GM12878 (cell line): Measurements from ENCODE around the gene SKIDA1.

Experiments used
- BMI1 ChIP-seq: fragments of 450-650 bp; IDR thresholded peaks from 2 replicates; pipeline ENCODE4 v1.6.1; 2016; ENCODE audit warnings: mild to moderate bottlenecking, moderate library complexity, borderline replicate concordance
- CREB1 ChIP-seq: IDR thresholded peaks from 2 replicates; pipeline ENCODE4 v1.6.1; 2012; ENCODE audit warnings: low read depth, mild to moderate bottlenecking, inconsistent platforms
- CTCF ChIP-seq, 3 experiments: IDR thresholded peaks in 2 of 3; conservative IDR thresholded peaks in 1 of 3; 2 replicates each; pipeline ENCODE4 v1.5.1; 2011; ENCODE audit warnings: low read depth in 3 of 3, low read length in 3 of 3, mild to moderate bottlenecking in 3 of 3, control low read depth in 2 of 3, moderate library complexity in 2 of 3, inconsistent platforms in 1 of 3, mixed read lengths in 1 of 3; ENCODE audit not compliant: control insufficient read depth in 2 of 3, insufficient read depth in 1 of 3; ENCODE audit errors: extremely low read depth in 1 of 3
- ELK1 ChIP-seq: IDR thresholded peaks from 2 replicates; pipeline ENCODE4 v1.6.1; 2012; ENCODE audit warnings: low read depth, low read length, improper control_type of control experiment
- PBX3 ChIP-seq: IDR thresholded peaks from 2 replicates; pipeline ENCODE4 v1.6.1; 2011; ENCODE audit warnings: mild to moderate bottlenecking, low read depth, low read length, moderate library complexity; ENCODE audit not compliant: insufficient replicate concordance
- POLR2A ChIP-seq: IDR thresholded peaks from 2 replicates; pipeline ENCODE4 v1.6.1; 2011; ENCODE audit warnings: low read depth, mild to moderate bottlenecking, low read length
- POLR2AphosphoS5 ChIP-seq: IDR thresholded peaks from 2 replicates; pipeline ENCODE4 v1.6.1; 2011; ENCODE audit warnings: mild to moderate bottlenecking, low read length, inconsistent platforms
- REST ChIP-seq: IDR thresholded peaks from 2 replicates; pipeline ENCODE4 v1.6.1; 2012; ENCODE audit warnings: mild to moderate bottlenecking, low read depth, low read length
- ZZZ3 ChIP-seq: IDR thresholded peaks from 2 replicates; pipeline ENCODE4 v1.6.1; 2011; ENCODE audit warnings: low read depth; ENCODE audit not compliant: control insufficient read depth, insufficient read length

GRCh38 chr10:21522631-21523406 lies 2.7 kb downstream of the SKIDA1 start:
- no peak for TF ChIP-seq POLR2A
- TF ChIP-seq POLR2AphosphoS5, result no peak
- no peak for TF ChIP-seq ELK1
- no peak for TF ChIP-seq CTCF (IDR thresholded peaks at IDR 0.05 in 2 of 3, conservative IDR thresholded peaks at IDR 0.05 in 1 of 3; ENCODE audit: control insufficient read depth in 2 of 3, extremely low read depth in 1 of 3, insufficient read depth in 1 of 3, low read depth in 3 of 3, low read length in 3 of 3)
- no peak for TF ChIP-seq PBX3
- no peak for TF ChIP-seq ZZZ3
- TF ChIP-seq BMI1, result no peak
- TF ChIP-seq CREB1, result no peak
- TF ChIP-seq REST, result no peak
